ENCODE results near the gene FARS2.

GRCh38 chr6:5243069-5243468, 18.2 kb upstream of the FARS2 start:
- TF ChIP-seq POLR2AphosphoS5 (IDR thresholded peaks at IDR 0.05; ENCODE audit: low read depth, low read length) (no peak), POLR2A (IDR thresholded peaks at IDR 0.05; ENCODE audit: borderline replicate concordance, extremely low read depth, insufficient read depth, insufficient read length) (no peak), ZNF274 (IDR thresholded peaks at IDR 0.05; ENCODE audit: low read depth, low read length) (no peak), JUND (IDR thresholded peaks at IDR 0.05) (no peak), CTCF (IDR thresholded peaks at IDR 0.05 in 2 of 3, conservative IDR thresholded peaks at IDR 0.05 in 1 of 3; ENCODE audit: borderline replicate concordance in 1 of 3, insufficient read depth in 1 of 3, low read depth in 2 of 3, low read length in 2 of 3) (no peak), EGR1 (IDR thresholded peaks at IDR 0.05; ENCODE audit: low read depth) (no peak), EZH2 (IDR thresholded peaks at IDR 0.05) (no peak), EZH2phosphoT487 (IDR thresholded peaks at IDR 0.05; ENCODE audit: borderline replicate concordance) (no peak), YY1 (IDR thresholded peaks at IDR 0.05; ENCODE audit: extremely low read depth, insufficient replicate concordance, low read depth, low read length) (no peak), MAX (IDR thresholded peaks at IDR 0.05) (no peak), REST (IDR thresholded peaks at IDR 0.05; ENCODE audit: low read depth) (no peak), ATF3 (IDR thresholded peaks at IDR 0.05) (no peak), TCF7L2 (IDR thresholded peaks at IDR 0.05; ENCODE audit: borderline replicate concordance, extremely low read depth, insufficient read depth, insufficient read length) (no peak), ZFX (IDR thresholded peaks at IDR 0.05) (no peak)

Data from HCT116 (cell line).